Hippocampal formation (tissue), 2 donors: ENCODE results near the gene MTOR.
"Not testable (repeated sequence)": the region's sequence is repeated elsewhere in the genome, so short reads cannot be mapped to it uniquely, and the experiment has no call there.

Source experiments
- DNase-seq, 2 donors: peaks; one replicate each; lab custom pipeline; 2025; lab: John Stamatoyannopoulos, UW

Gene MTOR

GRCh38 chr1:11180342-11180744, 82.0 kb downstream of the MTOR start:
- DNase-seq = no peak

- not testable (repeated sequence) for DNase-seq
Observed at GRCh38 chr1:11179749-11180148, 82.6 kb downstream of the MTOR start.

GRCh38 chr1:11179125-11179524, 83.2 kb downstream of the MTOR start:
- no peak for DNase-seq

- DNase-seq = no peak
Observed at GRCh38 chr1:11178021-11179015, 84.0 kb downstream of the MTOR start.

DNA sequence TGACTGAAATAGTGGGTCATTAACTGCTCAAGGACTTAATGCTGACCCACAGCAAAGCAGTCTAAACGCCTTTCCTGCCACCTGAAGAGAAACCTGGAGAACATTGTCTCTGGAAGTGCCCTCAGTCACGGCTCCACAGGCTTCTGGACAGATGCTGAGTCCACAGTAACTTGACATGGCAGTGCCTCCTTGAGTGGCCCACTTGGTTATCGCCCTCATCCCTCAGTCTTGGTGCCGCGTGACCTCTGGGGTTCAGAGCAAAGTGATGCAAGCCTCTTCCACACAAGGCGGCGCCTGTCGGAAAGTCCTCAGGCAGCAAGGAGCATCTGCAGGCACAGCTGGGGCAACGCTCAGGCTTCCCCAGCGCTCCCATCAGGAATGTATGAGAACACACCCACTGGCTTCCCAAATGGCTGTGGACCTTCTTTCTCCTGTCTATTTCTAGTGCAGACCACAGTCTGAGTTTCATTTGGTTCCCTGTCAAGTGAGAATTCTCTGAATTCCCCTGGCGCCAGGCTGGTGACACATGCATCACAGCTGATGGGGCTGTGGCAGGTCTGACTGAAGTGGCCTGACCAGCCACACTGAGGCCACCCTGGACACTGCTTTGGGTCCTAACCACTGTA, 86.2 kb downstream of the MTOR start:
- no peak for DNase-seq

GRCh38 chr1:11175461-11175860, 86.9 kb downstream of the MTOR start:
- DNase-seq = no peak

- DNase-seq = no peak
Observed at GRCh38 chr1:11174261-11174942, 87.9 kb downstream of the MTOR start.

DNA sequence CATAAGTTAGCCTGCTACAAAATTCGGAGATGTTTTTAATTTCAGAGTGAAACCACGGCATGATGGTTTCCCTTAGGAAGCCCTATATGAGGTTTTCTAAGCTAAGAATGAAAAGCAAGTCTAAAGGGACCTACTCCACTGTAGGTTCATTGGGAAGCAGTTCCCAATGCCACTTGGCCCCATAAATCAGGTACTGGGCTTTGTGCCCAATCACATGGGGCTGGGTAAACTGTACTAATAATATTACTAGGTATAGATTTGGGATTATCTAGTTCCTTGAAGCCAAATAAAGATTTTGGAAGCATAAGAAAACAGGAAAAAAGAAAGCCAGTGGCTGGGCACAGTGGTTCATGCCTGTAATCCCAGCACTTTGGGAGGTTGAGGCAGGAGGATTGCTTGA, 92.2 kb downstream of the MTOR start:
- no peak for DNase-seq

DNA sequence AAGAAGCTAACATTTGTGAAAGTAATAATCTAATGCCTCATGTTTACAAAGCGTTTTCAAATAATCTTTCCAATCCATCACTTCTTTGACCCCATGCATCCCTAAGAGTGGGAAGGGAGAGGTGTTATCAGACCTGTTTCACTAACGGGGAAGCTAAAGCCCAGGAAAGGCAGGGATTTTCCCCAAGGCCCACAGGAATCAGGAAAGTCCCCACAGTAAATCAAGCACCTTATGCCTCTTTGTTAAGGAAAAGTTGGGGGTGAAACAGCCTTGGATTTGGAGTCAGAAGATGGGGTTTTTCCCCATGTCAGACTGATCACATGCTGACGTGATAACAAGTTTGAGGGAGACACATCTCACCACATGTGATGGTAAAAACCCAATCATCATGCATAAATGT, 93.1 kb downstream of the MTOR start:
- no peak for DNase-seq

DNA sequence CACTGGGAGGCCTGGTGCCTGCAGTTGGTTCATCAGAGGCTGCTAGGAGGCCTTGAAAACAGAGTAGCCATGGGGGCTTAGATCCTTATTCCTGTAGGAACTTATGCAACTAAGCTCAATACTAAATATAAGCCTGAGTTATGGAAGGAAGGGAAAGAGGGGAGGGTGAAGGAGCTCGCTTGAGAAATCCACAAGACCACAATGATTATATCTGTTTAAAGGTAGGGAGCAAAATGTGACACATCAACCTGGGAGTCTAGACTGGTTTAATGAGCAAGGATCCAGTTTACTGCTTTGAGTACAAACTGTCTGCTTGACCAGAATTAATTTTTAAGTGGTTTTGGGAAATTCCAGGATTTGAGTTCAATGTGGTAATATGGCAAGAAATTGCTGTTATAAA, 93.6 kb downstream of the MTOR start:
- no peak for DNase-seq

GRCh38 chr1:11166744-11167143, 95.6 kb downstream of the MTOR start:
- DNase-seq = not testable (repeated sequence)

DNA sequence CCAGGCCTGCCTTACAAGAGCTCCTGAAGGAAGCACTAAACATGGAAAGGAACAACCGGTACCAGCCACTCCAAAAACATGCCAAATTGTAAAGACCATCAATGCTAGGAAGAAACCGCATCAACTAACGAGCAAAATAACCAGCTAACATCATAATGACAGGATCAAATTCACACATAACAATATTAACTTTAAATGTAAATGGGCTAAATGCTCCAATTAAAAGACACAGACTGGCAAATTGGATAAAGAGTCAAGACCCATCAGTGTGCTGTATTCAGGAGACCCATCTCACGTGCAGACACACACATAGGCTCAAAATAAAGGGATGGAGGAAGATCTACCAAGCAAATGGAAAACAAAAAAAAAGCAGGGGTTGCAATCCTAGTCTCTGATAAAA, 99.6 kb downstream of the MTOR start:
- DNase-seq = not testable (repeated sequence)

GRCh38 chr1:11158720-11159321, 103.5 kb downstream of the MTOR start:
- peak in 1 of 2 donors; percentile 37 for DNase-seq

DNA sequence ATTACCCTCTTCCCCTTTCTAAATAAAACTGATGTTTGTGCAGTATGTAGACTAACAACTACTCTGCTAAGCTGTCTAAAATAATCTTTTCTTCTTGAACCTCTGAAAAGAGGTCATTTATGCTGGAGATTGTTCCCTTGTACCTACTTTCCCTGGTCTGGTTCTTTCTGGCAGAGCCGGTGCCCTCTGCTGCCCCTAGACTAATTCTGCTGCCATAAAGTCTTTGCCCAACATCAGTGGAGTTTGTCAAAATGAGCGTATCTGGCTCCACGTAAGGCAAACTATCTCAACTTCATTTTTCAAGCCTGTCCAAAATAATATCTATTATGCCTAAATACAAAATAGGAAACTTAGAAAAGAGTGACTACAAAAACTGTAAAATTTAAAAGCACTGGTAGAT, 104.1 kb downstream of the MTOR start:
- no peak for DNase-seq

DNA sequence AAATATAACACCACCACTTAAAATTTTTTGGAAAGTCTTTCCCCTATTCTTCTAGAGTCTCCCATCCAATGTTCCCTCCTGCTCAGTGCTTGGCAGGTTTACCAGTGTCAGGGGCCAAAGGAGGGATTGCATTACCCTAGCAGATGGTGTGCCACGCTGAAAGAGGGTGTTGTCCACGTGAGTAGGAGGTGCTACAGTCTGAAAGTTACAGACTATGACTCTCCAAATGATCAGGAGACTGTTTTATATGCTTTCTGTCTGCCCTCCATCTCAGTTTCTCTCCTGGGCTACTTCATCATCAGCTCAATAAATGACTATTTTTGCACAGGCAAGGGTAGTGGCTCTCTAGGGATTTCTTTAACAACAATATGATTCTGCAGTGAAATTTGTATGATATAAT, 104.5 kb downstream of the MTOR start:
- no peak for DNase-seq

DNA sequence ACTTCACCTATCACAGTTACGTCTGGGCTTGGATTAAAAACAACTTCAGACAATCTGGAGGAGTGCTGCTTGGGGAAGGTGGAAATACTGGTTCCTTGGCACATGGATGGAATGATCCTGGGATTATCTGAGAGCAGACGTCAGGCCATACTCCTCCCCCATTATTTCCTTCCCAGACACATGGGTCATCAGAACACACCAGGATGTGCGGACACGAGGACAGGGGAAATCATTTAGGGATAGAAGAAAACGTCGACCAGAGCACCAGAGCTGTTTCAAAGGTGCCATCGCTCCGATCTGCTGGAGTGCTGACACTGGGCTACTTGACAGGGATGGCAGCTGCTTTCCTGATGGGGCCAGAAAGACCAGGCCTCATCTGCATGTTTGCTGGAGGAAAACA, 105.0 kb downstream of the MTOR start:
- DNase-seq = no peak

- DNase-seq = no peak
Observed at GRCh38 chr1:11156963-11157362, 105.4 kb downstream of the MTOR start.

DNA sequence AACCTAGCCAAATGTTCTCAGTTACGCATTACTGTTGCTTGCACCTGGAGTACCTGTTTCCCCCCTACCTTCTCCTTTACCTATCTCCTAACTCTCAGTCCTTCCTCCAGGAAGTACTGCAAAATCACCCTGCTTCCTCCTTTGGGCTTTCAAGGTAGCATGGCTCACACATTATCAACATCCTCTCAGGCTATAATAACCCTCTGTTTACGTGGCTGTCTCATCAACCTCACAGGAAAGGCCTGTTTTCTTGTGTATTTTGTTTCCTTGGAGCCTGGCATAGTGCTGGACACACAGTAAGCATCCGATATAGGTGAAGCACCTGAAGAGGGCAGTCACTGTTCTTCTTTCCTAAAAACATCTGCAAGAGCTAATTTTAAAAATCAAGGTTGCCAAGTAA, 105.9 kb downstream of the MTOR start:
- no peak for DNase-seq

DNA sequence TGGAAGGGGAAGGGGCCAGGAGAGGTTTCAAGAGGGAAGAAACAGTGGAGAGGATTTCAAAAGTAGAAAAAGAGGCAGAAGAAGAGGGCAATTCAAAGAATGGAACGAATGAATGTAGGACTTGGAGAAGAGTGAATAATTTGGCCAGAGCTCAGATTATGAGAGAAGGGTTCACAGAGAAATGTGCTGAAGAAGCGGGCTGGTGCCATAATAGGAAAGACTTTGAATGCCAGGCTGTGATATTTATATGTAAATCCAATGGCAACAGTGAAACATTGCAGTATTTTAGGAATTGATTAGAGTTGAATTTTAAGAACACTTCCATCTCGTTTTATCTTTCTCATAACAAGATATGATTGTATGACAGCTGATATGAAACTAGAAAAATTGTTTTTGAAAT, 109.2 kb downstream of the MTOR start:
- DNase-seq = no peak

GRCh38 chr1:11152755-11153154, 109.6 kb downstream of the MTOR start:
- DNase-seq = no peak

DNA sequence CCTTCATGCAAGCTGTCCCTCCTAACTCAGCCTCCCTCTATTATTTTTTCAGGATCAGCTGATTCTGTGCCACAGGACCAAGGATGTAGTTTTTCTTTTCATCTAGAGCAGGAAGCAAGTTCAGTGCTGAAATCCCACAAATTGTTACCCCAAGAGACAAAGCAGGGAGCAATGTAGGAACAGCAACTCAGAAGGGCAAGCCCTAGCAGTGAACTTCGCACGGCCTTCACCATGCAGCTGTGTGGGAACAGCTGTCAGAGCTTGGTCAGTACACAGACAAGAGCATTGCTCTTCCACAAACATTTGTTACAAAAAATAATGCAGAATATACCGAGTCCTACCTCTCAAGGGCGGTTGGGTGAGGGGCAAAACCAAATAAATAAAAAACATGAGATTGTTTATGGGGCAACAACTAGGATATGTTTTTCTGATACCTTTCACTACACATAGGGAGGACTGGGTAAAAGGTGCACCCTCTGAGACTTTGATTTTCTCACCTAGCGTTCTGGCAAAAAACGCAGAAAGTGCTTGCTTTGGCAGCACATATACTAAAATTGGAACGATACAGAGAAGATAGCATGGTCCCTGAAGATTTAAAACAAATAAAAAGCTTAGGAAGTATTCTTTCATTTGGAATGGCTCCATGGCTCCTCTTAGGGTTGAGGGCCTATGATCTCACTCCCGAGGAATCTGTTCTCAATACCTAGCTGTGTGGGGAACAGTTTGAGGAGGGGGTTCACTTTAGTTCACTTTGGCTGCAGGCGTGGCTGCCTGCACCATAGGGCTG, 110.3 kb downstream of the MTOR start:
- no peak for DNase-seq
